Hepatocyte (in vitro differentiated cells): ENCODE data around the gene CCDC86.

Experiments
- EZH2phosphoT487 ChIP-seq: fragments of 200-600 bp; sonication (generic); IDR thresholded peaks from one replicate; pipeline ENCODE4 v1.6.1; 2018; ENCODE audit warnings: antibody characterized with exemption, mild to moderate bottlenecking, low read depth, moderate library complexity; ENCODE audit not compliant: unreplicated experiment, severe bottlenecking
- TF ChIP-seq, protein P1 (sequence below): fragments of 200-600 bp; sonication (generic); IDR thresholded peaks from 2 replicates; pipeline ENCODE4 v1.5.1; 2016; ENCODE audit warnings: antibody characterized with exemption, mild to moderate bottlenecking; ENCODE audit not compliant: poor library complexity

GRCh38 chr11:60849641-60850520 lies 8.0 kb downstream of the CCDC86 start:
- TF ChIP-seq, protein P1, sequence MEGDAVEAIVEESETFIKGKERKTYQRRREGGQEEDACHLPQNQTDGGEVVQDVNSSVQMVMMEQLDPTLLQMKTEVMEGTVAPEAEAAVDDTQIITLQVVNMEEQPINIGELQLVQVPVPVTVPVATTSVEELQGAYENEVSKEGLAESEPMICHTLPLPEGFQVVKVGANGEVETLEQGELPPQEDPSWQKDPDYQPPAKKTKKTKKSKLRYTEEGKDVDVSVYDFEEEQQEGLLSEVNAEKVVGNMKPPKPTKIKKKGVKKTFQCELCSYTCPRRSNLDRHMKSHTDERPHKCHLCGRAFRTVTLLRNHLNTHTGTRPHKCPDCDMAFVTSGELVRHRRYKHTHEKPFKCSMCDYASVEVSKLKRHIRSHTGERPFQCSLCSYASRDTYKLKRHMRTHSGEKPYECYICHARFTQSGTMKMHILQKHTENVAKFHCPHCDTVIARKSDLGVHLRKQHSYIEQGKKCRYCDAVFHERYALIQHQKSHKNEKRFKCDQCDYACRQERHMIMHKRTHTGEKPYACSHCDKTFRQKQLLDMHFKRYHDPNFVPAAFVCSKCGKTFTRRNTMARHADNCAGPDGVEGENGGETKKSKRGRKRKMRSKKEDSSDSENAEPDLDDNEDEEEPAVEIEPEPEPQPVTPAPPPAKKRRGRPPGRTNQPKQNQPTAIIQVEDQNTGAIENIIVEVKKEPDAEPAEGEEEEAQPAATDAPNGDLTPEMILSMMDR = no peak
- no peak for TF ChIP-seq EZH2phosphoT487
